Measurements from ENCODE around the gene FAM193B.

FAM193B gene

GRCh38 chr5:177483042-177483441 lies 71.3 kb downstream of the FAM193B start:
- no peak for DNase-seq

DNA sequence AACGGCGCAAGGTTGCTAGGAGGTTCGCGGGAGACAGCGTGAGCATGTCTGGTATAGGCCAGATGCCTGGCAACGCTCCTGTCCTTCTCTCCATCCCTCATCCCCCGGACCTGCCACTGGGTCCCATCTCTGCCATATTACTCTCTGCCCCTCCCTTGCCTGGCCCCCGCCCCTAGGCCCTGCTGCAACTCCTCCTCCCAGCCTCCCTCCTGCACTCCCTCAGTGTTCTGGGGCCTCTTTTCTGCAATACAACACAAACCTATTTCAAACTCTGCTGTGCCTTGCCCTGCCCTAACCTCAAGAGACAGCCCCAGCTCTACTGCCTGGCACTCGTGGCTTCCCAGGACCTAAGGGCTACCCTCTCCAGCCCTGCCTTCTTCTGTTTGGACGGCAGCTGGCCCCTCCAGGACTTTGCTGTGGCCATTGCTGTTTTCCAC lies 72.0 kb downstream of the FAM193B start:
- DNase-seq: no peak

- DNase-seq: no peak
These were observed 74.6 kb downstream of the FAM193B start for GRCh38 chr5:177479774-177480173.

DNA sequence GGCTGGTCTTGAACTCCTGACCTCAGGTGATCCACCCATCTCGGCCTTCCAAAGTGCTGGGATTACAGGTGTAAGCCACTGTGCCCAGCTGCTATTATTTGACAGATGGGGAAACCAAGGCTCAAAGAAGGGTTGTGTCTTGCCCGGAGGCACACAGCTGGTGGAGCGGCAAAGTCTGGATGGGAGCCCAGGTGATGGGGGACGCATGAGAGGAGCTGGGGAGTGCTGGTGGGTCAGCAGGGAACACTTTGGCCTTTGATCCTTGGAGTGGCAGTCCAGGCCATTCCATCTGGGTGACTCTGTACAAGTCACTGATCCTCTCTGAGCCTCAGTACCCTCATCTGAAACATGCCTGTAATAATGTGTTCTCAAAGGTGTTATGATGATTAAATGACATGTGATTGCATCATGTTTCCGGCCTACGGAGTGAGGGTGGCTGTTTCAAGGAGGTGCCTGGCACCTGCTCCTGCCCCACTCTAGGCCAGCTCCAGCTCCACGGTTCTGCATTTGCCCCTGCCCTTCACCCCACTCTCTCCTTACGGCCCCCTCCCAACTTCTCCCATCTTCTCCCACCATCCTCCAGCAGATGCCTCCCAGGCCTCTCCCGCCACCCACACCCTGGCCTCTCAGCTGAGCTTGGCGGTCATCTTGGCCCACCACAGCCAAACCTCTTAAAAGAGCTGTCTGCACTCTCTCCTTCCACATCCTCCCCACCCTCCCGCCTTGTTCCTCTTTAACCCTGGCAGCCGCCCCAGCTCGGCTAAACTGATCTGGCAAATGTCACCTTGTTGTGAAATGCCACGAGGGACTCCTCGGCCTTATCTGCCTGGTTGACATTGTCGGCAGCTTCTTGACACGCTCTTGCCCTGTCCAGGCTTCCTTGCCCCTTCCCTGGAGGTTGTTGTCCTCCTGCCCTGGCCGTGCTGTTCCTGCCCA lies 75.4 kb downstream of the FAM193B start:
- no peak for DNase-seq

DNA sequence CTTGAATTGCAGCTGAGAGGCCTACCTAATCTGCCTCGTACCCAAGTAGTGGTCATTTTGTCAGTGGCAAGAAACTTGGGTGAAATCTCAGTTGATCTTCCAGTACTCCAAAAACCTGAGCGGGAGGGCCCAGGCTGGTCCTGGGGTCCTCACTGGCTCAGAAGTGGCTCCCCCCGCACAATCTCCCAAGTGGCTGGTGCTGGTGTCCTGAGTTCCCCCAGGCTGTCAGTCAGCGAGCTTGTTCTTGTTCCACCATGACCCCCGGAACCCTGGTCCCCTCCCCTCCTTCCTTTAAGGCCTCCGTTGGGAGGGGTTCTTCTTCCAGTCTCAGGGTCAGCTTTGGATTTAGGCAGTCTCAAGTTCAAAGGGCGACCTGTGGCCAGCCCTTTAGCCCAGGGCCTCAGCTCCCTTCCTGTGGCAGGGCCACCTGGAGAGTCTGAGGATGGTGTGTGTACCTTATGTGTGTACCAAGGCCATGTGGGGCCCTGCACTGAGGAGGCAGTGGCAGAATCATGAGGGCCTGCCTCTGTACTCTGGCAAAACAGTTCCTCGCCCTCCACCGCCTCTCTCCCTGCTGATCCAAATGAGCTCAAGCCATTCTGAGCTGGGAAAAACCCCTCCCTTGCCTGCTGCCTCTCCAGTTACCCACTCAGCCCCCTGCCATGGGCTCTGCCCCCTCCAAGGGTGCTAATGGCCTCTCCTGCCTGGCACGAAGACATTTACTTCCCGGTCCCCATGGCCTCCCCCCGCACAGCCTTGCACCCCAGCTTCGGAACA lies 76.5 kb downstream of the FAM193B start:
- no peak for DNase-seq

GRCh38 chr5:177476531-177477233 lies 77.7 kb downstream of the FAM193B start:
- DNase-seq: no peak

- DNase-seq: no peak
These were observed 78.6 kb downstream of the FAM193B start for GRCh38 chr5:177475563-177476427.

DNA sequence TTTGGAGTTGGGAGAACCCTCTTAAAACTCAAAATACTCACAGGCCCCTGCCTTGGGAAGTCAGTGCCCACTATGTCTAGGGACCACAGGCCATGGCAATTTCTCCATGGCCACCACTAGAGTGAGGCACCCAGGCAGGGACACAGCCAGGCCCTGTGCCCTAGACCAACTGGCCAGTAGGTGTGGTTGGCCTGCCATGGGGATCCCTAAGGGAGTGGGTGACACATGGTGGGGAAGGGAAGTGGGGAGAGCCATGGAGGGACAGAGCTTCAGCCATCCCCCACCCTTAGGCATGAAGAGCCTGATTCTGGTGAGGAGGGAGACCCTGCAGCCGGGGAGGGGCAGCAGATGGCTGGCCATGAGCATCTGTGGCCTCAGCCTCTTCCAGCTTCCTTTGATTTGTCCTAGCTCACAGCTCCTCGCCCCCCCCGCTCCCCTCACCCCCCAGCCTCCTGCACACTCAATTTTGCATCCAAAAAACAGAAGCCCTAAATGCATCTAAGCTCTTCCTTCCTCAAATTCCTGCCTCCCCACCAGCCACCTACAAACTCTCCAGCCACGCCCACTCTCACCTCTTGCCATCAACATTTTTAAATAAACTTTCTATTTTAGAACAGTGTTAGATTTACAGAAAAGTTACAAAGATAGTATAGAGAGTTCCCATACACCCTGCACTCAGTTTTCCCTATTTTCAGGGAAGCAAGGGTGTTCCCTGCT lies 79.4 kb downstream of the FAM193B start:
- no peak for DNase-seq

DNA sequence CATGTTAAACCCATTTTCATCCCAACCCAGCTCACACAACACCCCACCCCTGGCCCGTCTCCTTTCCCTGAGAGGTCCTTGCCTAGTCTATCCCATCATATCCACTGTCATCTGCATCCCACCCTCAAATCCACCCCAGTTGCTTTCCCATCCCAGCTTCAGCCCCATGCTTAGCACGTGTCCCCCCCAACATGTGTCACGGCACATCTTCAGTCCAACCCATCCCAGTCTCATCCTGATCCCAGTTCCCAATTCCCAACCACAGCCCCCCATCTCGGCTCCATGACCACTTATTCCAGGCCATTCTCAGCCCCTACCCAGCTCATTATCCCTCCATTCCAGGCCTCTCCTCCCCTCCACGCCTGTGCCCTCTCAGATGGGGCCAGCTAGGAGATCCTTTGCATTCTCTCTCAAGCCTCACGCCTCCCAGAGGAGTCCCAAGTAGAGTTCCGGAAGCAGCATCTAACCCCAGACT lies 80.3 kb downstream of the FAM193B start:
- no peak for DNase-seq

GRCh38 chr5:177473443-177474001 lies 80.8 kb downstream of the FAM193B start, which contains the start of gene DBN1:
TSS of gene DBN1 (minus strand) at chr5:177473634. CDS start at chr5:177473521, 113 bp downstream.
- peak; percentile 62 for DNase-seq

- DNase-seq: peak; percentile 41 to 45
These were observed 81.6 kb downstream of the FAM193B start for GRCh38 chr5:177472460-177473442.

DNA sequence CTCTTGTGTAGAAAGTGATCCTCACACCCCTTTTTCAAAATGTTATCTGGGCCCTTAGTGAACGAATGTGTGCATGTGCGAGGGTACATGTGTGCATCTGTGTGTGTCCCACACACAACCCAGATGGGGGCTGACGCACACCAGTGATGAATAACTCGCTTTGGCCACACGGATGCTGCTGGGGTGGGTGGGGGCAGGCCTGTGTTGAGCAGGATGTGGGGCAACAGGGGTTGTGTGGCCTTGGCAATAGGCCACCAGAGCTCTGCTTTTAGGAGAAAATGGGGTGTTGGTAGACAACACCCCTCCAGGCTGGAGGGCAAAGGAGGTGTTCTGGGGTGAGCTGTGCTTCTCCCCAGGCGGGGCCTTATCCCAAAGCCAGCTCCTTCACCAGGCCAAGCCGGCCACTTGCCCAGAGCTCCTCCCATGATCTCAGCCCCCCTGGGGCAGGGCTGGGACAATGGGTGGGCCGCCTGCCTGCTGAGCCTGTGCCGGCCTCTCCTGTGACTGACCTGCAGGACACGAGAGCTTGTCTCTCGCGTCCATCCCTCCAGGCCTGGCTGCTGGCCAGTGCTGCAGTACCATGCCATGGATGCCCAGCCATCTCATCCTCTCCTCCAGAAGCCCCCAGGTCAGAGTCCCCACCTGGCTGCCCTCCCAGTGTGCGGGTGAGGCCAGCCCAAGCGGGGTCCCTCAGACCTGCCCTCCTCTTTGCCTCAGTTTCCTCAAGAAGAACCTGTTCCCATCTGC lies 82.6 kb downstream of the FAM193B start:
- no peak for DNase-seq

DNA sequence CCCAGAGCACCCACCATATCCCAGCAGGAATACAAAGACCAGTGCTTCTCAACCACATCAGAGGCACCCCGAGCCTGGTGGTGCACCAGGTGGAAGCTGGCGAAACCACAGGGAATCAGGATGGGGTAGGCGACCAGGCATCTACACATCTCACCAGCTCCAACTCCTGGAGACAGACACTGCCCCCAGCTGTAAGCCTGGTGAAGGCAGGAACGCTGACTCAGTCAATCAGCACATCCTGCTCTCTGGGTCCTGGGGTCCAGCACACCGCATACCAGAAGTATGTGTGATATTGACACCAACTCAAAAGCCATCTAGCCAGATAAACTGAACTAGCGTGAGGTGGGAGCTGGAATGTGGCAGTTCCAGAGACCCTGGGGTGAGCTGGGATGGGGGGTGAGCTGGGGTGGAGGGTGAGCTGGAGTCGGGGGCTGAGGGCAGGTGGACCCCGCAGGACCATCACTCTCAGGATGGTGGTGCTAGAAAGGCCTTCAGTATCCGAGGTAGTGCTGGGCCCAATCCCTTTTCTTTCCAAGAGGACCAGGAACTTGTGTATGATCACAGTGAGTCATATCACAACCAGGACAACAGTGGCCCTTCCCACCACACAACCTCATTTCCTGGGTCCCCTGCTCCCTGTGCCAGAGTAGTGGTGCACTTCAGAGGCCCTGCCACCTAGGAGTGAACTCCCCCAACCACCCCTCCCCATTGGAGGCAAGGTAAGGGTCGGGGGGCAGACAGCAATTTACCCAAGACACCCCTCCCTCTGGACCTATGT lies 83.4 kb downstream of the FAM193B start:
- no peak for DNase-seq

All from NCI-H2081 (cell line).